Keratinocyte (primary cell): ENCODE results near the gene SMARCAL1.

Experiments
- EZH2 ChIP-seq: IDR thresholded peaks from one replicate; pipeline ENCODE4 v1.6.1; 2012; ENCODE audit warnings: inconsistent platforms, mild to moderate bottlenecking, low read length, moderate library complexity
- TF ChIP-seq, protein P1 (sequence below), 3 experiments: IDR thresholded peaks in 1 of 3; conservative IDR thresholded peaks in 1 of 3; optimal IDR thresholded peaks in 1 of 3; 2 replicates in 2 of 3; 3 replicates in 1 of 3; pipeline versions ENCODE3 to v1.5.1; 2011; ENCODE audit warnings: low read length in 3 of 3, mild to moderate bottlenecking in 3 of 3, moderate library complexity in 2 of 3, control low read depth in 1 of 3, inconsistent platforms in 1 of 3; ENCODE audit not compliant: insufficient read depth in 2 of 3; ENCODE audit errors: extremely low read depth in 1 of 3

DNA sequence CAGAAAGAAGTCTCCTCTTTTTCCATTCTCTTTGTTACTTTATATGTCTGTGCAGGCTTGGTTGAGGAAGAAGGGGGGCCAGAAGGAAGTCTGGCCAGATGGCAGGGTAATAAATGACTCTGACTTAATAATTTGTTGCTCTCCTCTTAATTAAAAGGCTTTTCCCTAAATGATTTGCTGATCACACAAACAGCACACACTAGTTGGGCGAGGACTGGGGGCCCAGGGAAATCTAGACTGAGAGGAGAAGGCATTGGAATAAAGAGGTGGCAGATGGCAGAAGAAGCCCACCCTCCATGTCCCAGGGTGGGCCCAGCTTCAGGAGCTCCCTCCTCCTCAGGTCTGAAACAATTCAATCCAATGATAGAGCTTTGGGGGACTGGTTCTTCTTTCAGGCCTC is 12.7 kb upstream of the SMARCAL1 start:
- TF ChIP-seq, protein P1, sequence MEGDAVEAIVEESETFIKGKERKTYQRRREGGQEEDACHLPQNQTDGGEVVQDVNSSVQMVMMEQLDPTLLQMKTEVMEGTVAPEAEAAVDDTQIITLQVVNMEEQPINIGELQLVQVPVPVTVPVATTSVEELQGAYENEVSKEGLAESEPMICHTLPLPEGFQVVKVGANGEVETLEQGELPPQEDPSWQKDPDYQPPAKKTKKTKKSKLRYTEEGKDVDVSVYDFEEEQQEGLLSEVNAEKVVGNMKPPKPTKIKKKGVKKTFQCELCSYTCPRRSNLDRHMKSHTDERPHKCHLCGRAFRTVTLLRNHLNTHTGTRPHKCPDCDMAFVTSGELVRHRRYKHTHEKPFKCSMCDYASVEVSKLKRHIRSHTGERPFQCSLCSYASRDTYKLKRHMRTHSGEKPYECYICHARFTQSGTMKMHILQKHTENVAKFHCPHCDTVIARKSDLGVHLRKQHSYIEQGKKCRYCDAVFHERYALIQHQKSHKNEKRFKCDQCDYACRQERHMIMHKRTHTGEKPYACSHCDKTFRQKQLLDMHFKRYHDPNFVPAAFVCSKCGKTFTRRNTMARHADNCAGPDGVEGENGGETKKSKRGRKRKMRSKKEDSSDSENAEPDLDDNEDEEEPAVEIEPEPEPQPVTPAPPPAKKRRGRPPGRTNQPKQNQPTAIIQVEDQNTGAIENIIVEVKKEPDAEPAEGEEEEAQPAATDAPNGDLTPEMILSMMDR (optimal IDR thresholded peaks at IDR 0.05 in 1 of 3, IDR thresholded peaks at IDR 0.05 in 1 of 3, conservative IDR thresholded peaks at IDR 0.05 in 1 of 3; ENCODE audit: extremely low read depth in 1 of 3, insufficient read depth in 2 of 3, low read length in 3 of 3), result no peak
- no peak for TF ChIP-seq EZH2
